ENCODE measurements around the gene GATA5.

- TF ChIP-seq CTCF (IDR thresholded peaks at IDR 0.05; ENCODE audit: extremely low read depth in 1 of 2, insufficient read depth in 1 of 2, low read depth in 1 of 2, low read length in 2 of 2) (no peak), POLR2AphosphoS5 (IDR thresholded peaks at IDR 0.05; ENCODE audit: insufficient read depth, low read depth, low read length) (no peak), MYC (IDR thresholded peaks at IDR 0.05; ENCODE audit: low read depth, low read length) (no peak), FOS (IDR thresholded peaks at IDR 0.05; ENCODE audit: borderline replicate concordance, insufficient read depth, low read length) (no peak)
These were observed 17.2 kb downstream of the GATA5 start for GRCh38 chr20:62458275-62459251.

Data from endothelial cell of umbilical vein (primary cell).